Neuron (in vitro differentiated cells): ENCODE results near the gene SULT1A2.
"Not testable (repeated sequence)": the region's sequence is repeated elsewhere in the genome, so short reads cannot be mapped to it uniquely, and the experiment has no call there.

Experiments
- H2AFZ ChIP-seq: one replicate; pipeline ENCODE4 v1.6.1; 2013; ENCODE audit warnings: low read depth, mild to moderate bottlenecking, inconsistent platforms, low read length, moderate library complexity
- H3K27me3 ChIP-seq: one replicate; pipeline ENCODE4 v1.6.1; 2013; ENCODE audit warnings: low read length; ENCODE audit not compliant: insufficient read depth
- H3K36me3 ChIP-seq: one replicate; pipeline ENCODE4 v1.6.1; 2013; ENCODE audit warnings: low read length; ENCODE audit not compliant: insufficient read depth
- H3K4me1 ChIP-seq: one replicate; pipeline ENCODE4 v1.6.1; 2013; ENCODE audit warnings: low read length; ENCODE audit not compliant: insufficient read depth
- H3K4me3 ChIP-seq: 2 replicates; pipeline ENCODE4 v1.5.1; 2013; ENCODE audit warnings: mild to moderate bottlenecking, low read length, moderate library complexity
- H3K9me3 ChIP-seq: one replicate; pipeline ENCODE4 v1.6.1; 2013; ENCODE audit warnings: low read length

SULT1A2 gene

GRCh38 chr16:28569968-28570752 lies 26.7 kb downstream of the SULT1A2 start:
- Histone ChIP-seq H3K4me1 (peaks cover 2% of the 10 kb centered on the region), H3K27me3 (no peaks in the 10 kb centered on the region), H3K4me3 (no peak overlapping the region), H2AFZ (no peak overlapping the region), H3K9me3 (peaks cover 6% of the 10 kb centered on the region), H3K36me3 (no peaks in the 10 kb centered on the region)

GRCh38 chr16:28569021-28569420 lies 27.8 kb downstream of the SULT1A2 start:
- Histone ChIP-seq H3K4me1 (peaks cover 2% of the 10 kb centered on the region), H3K4me3 (no peak overlapping the region), H3K36me3 (no peaks in the 10 kb centered on the region), H3K27me3 (no peaks in the 10 kb centered on the region), H3K9me3 (peaks cover 6% of the 10 kb centered on the region), H2AFZ (no peak overlapping the region)

GRCh38 chr16:28567292-28567691 lies 29.6 kb downstream of the SULT1A2 start:
- Histone ChIP-seq H3K9me3 (peaks cover 6% of the 10 kb centered on the region), H3K36me3 (no peaks in the 10 kb centered on the region), H3K27me3 (no peaks in the 10 kb centered on the region), H3K4me1 (no peaks in the 10 kb centered on the region), H3K4me3 (no peak overlapping the region), H2AFZ (no peak overlapping the region)

GRCh38 chr16:28566233-28566925 lies 30.5 kb downstream of the SULT1A2 start:
- H3K4me1 ChIP-seq, H2AFZ ChIP-seq, H3K4me3 ChIP-seq, H3K36me3 ChIP-seq, H3K9me3 ChIP-seq, H3K27me3 ChIP-seq: not testable (repeated sequence)

- H3K27me3 ChIP-seq = no peaks in the 10 kb centered on the region
- no peaks in the 10 kb centered on the region for H3K4me1 ChIP-seq
- peaks cover 6% of the 10 kb centered on the region for H3K9me3 ChIP-seq
- H2AFZ ChIP-seq = no peak overlapping the region
- peaks cover 7% of the 10 kb centered on the region for H3K36me3 ChIP-seq
- H3K4me3 ChIP-seq = no peak overlapping the region
These were observed 33.6 kb downstream of the SULT1A2 start for GRCh38 chr16:28563218-28563617.

- no peak overlapping the region for H3K4me3 ChIP-seq
- H3K27me3 ChIP-seq = no peaks in the 10 kb centered on the region
- peaks cover 6% of the 10 kb centered on the region for H3K9me3 ChIP-seq
- peaks cover 8% of the 10 kb centered on the region for H3K36me3 ChIP-seq
- H3K4me1 ChIP-seq = no peaks in the 10 kb centered on the region
- H2AFZ ChIP-seq = no peak overlapping the region
These were observed 34.7 kb downstream of the SULT1A2 start for GRCh38 chr16:28562199-28562598.

GRCh38 chr16:28561557-28562187 lies 35.2 kb downstream of the SULT1A2 start:
- H3K4me3 ChIP-seq = no peak overlapping the region
- H3K27me3 ChIP-seq = no peaks in the 10 kb centered on the region
- H2AFZ ChIP-seq = no peak overlapping the region
- H3K9me3 ChIP-seq = peaks cover 6% of the 10 kb centered on the region
- no peaks in the 10 kb centered on the region for H3K4me1 ChIP-seq
- peaks cover 8% of the 10 kb centered on the region for H3K36me3 ChIP-seq

GRCh38 chr16:28558456-28558855 lies 38.4 kb downstream of the SULT1A2 start:
- Histone ChIP-seq H3K4me3 (no peak overlapping the region), H3K9me3 (peaks cover 2% of the 10 kb centered on the region), H3K36me3 (peaks cover 8% of the 10 kb centered on the region), H3K4me1 (no peaks in the 10 kb centered on the region), H2AFZ (no peak overlapping the region), H3K27me3 (no peaks in the 10 kb centered on the region)

GRCh38 chr16:28556914-28557320 lies 39.9 kb downstream of the SULT1A2 start:
- H3K36me3 ChIP-seq = peaks cover 8% of the 10 kb centered on the region
- no peaks in the 10 kb centered on the region for H3K27me3 ChIP-seq
- no peak overlapping the region for H2AFZ ChIP-seq
- H3K4me3 ChIP-seq = no peak overlapping the region
- H3K4me1 ChIP-seq = no peaks in the 10 kb centered on the region
- H3K9me3 ChIP-seq = peaks cover 2% of the 10 kb centered on the region

- Histone ChIP-seq H3K27me3 (no peaks in the 10 kb centered on the region), H3K36me3 (peaks cover 8% of the 10 kb centered on the region), H3K4me3 (no peak overlapping the region), H3K4me1 (no peaks in the 10 kb centered on the region), H3K9me3 (peaks cover 2% of the 10 kb centered on the region), H2AFZ (no peak overlapping the region)
These were observed 41.3 kb downstream of the SULT1A2 start for GRCh38 chr16:28555561-28555960.

- Histone ChIP-seq H3K27me3 (no peaks in the 10 kb centered on the region), H2AFZ (no peak overlapping the region), H3K4me1 (no peaks in the 10 kb centered on the region), H3K36me3 (peaks cover 8% of the 10 kb centered on the region), H3K9me3 (peaks cover 2% of the 10 kb centered on the region), H3K4me3 (peak overlapping the region; percentile 40)
These were observed 42.0 kb downstream of the SULT1A2 start for GRCh38 chr16:28554634-28555423.

- peaks cover 2% of the 10 kb centered on the region for H3K9me3 ChIP-seq
- H3K36me3 ChIP-seq = peaks cover 6% of the 10 kb centered on the region
- H2AFZ ChIP-seq = peak within 1 kb of the TSS; percentile 50
These were observed 42.8 kb downstream of the SULT1A2 start, which contains the start of gene SGF29 for GRCh38 chr16:28553776-28554633. Gene SGF29, plus strand, starts transcription at chr16:28553920. Its CDS starts 27,150 bp downstream, at chr16:28581070.

More at GRCh38 chr16:28553776-28554633, 42.8 kb downstream of the SULT1A2 start, which contains the start of gene SGF29:
- H3K27me3 ChIP-seq = no peaks in the 10 kb centered on the region
- H3K4me3 ChIP-seq = peak within 1 kb of the TSS; percentile 76
- H3K4me1 ChIP-seq = no peaks in the 10 kb centered on the region
